SJCRH30 (cell line): ENCODE results near the gene SMARCAD1. TPM values are rescaled to one million over a fixed set of nuclear protein-coding genes. Genes with fewer than 3 reads are reported as not detected.

Source experiments
- DNase-seq, 2 experiments: peaks; one replicate each; pipeline ENCODE4 v3.0.0-alpha.2; 2015 to 2020
- H3K27ac ChIP-seq: fragments of 250-450 bp; sonication (Bioruptor Pico); 2 replicates; pipeline ENCODE4 v1.5.1; 2020; ENCODE audit warnings: mild to moderate bottlenecking, moderate library complexity
- H3K27me3 ChIP-seq: fragments of 250-450 bp; sonication (Bioruptor Pico); 2 replicates; pipeline ENCODE4 v1.5.1; 2020; ENCODE audit warnings: mild to moderate bottlenecking, moderate library complexity
- H3K36me3 ChIP-seq: fragments of 250-450 bp; sonication (Bioruptor Pico); 2 replicates; pipeline ENCODE4 v1.5.1; 2020; ENCODE audit warnings: mild to moderate bottlenecking, moderate library complexity
- H3K4me1 ChIP-seq: fragments of 250-450 bp; sonication (Bioruptor Pico); 2 replicates; pipeline ENCODE4 v1.5.1; 2020; ENCODE audit warnings: mild to moderate bottlenecking, moderate library complexity
- H3K4me3 ChIP-seq: fragments of 250-450 bp; sonication (Bioruptor Pico); 2 replicates; pipeline ENCODE4 v1.5.1; 2020; ENCODE audit warnings: mild to moderate bottlenecking, moderate library complexity
- H3K9me3 ChIP-seq: fragments of 250-450 bp; sonication (Bioruptor Pico); replicated peaks from 2 replicates; pipeline ENCODE4 v1.5.1; 2020; ENCODE audit warnings: mild to moderate bottlenecking, moderate library complexity
- total RNA-seq: library from RNA; depleted of rRNA; stranded (reverse); fragments of >200 nt; shearing (Covaris generic); gene quantifications from 2 replicates; pipeline ENCODE4 v1.2.3, GENCODE V29; 2014; rRNA removed

Gene SMARCAD1, protein sequence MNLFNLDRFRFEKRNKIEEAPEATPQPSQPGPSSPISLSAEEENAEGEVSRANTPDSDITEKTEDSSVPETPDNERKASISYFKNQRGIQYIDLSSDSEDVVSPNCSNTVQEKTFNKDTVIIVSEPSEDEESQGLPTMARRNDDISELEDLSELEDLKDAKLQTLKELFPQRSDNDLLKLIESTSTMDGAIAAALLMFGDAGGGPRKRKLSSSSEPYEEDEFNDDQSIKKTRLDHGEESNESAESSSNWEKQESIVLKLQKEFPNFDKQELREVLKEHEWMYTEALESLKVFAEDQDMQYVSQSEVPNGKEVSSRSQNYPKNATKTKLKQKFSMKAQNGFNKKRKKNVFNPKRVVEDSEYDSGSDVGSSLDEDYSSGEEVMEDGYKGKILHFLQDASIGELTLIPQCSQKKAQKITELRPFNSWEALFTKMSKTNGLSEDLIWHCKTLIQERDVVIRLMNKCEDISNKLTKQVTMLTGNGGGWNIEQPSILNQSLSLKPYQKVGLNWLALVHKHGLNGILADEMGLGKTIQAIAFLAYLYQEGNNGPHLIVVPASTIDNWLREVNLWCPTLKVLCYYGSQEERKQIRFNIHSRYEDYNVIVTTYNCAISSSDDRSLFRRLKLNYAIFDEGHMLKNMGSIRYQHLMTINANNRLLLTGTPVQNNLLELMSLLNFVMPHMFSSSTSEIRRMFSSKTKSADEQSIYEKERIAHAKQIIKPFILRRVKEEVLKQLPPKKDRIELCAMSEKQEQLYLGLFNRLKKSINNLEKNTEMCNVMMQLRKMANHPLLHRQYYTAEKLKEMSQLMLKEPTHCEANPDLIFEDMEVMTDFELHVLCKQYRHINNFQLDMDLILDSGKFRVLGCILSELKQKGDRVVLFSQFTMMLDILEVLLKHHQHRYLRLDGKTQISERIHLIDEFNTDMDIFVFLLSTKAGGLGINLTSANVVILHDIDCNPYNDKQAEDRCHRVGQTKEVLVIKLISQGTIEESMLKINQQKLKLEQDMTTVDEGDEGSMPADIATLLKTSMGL
- 83.6 and 101 TPM in 2 replicates for total RNA-seq

DNA sequence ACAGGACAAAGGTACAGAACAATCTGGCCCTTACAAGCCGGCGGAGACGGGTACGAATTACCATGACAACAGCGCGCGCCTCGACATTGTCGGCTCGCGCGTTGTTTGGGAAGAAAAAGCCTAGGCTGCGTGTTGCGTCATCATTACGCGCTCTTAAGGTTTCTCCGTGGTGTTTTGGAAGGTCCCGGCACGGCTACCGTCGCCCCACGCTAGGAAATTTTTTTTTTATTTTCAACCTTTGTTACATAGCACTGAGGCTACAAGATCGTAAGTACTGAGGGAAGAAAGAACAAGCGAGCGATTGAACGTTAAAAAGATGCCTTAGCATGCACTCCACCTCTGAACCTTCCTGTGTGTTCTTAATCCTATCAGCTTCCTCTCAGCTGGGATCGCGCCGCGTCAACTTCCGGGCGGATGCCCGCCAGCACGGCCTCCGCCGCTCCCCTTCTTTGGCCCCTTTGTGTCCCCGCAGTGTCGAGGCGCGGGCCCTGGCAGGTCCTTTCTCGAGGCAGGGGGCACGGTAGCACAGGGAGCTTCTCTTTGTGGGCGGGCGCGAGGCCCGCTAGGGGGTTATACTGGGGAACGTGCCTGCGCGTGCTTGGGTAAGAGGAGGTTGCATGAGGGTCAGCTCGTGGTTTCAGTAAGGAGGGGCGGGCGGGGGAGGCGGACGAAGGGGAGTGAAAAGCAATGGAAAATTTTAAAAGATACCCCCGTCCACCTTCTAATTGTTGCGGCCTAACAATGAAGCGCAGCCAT is at the start of gene SMARCAD1:
Gene SMARCAD1, plus strand, starts transcription at position 397 of the 756 bp plus-strand sequence. CDS start 530 bp downstream, outside the sequence.
- Histone ChIP-seq H3K9me3 (no peaks in the 10 kb centered on the region), H3K4me3 (peak within 1 kb of the TSS; percentile 85), H3K4me1 (peaks cover 10% of the 10 kb centered on the region), H3K27ac (peak within 1 kb of the TSS; percentile 92), H3K36me3 (peaks cover 31% of the 10 kb centered on the region), H3K27me3 (no peaks in the 10 kb centered on the region)
- peak; percentile 94 to 99 for DNase-seq

DNA sequence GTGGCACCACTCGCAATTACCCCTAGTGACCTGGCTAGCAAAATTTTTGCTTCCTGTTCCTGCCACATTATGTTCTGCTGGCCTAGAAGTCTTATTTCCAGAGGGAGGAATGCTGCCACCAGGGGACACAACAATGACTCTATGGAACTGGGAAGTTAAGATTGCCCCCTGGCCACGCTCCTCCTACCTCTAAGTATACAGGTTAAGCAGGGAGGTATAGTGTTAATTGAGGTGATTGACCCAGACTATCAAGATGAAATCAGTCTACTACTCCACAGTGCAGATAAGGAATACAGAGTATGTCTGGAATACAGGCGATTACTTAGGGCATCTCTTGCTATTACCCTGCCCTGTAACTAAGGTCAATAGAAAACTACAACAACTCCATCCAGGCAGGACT is 48.8 kb upstream of the SMARCAD1 start:
- Histone ChIP-seq H3K4me1 (no peaks in the 10 kb centered on the region), H3K36me3 (no peaks in the 10 kb centered on the region), H3K27me3 (0 out of 2 replicates have a peak, but pooled peaks cover 4% of the 10 kb centered on the region), H3K27ac (no peak overlapping the region), H3K4me3 (no peak overlapping the region), H3K9me3 (no peaks in the 10 kb centered on the region; the same call in 1 of the 2 replicates)
- no peak for DNase-seq

DNA sequence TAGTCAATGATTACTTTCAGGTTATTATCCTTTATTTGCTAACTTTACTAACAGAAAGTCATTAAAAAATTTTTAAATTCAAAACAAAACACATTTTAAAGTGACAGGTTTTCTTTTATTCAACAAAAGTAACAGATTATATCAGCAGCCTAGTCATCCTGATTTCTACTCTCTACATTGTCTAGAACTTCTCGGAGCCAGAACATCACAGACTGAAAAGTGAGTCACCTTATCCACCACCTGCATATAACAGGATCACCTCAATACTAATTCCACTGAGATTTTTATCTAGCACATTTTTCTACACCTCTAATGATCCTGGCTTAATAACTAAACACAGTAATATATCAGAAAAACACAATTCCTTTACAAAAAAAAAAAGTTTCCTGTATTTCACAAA is 47.9 kb upstream of the SMARCAD1 start:
- no peak for DNase-seq
- Histone ChIP-seq H3K36me3 (no peaks in the 10 kb centered on the region), H3K27me3 (0 out of 2 replicates have a peak, but pooled peaks cover 4% of the 10 kb centered on the region), H3K4me1 (no peaks in the 10 kb centered on the region), H3K27ac (no peak overlapping the region), H3K9me3 (no peaks in the 10 kb centered on the region), H3K4me3 (no peak overlapping the region)

DNA sequence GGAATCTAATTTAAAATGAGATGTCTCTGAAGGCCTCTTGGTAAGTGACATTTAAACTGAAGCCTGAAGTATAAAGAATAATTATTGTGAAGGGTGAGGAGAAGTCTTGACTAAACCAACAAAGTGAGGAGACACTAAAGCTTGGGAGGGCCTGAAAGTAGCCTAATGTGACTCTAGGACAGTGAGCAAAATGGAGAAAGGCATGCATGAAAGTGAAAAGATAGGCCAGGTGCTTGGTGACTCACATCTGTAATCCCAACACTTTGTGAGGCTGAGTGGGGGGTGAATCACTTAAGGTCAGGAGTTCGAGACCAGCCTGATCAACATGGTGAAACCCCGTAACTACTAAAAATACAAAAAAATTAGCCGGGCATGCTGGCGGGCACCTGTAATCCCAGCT is 46.9 kb upstream of the SMARCAD1 start:
- Histone ChIP-seq H3K27me3 (0 out of 2 replicates have a peak, but pooled peaks cover 4% of the 10 kb centered on the region), H3K4me3 (no peak overlapping the region), H3K27ac (no peak overlapping the region), H3K36me3 (no peaks in the 10 kb centered on the region), H3K4me1 (no peaks in the 10 kb centered on the region), H3K9me3 (no peaks in the 10 kb centered on the region)
- peak in 1 of 2 experiments; percentile 28 for DNase-seq

DNA sequence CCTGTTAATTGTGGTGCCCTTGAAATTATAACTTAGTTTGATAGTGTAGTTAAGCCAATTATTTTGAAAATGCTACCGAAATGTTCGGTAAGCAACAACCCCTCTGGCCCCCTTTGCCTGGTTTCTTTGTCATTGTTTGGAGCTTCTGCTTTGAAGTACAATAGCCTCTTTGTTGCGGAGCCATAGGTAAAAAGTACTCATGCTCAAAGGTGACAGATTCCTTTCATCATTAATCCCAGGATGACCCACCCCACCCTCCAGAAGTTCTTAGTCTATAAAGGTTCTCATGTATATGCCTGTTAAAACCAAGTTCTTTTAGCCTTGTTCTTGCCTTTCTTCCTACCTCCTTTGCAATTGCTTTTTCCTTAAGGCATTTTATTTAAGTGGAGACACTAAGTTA is 42.4 kb upstream of the SMARCAD1 start:
- H3K36me3 ChIP-seq, result no peaks in the 10 kb centered on the region
- H3K4me3 ChIP-seq, result no peak overlapping the region
- no peaks in the 10 kb centered on the region for H3K4me1 ChIP-seq
- H3K9me3 ChIP-seq, result no peaks in the 10 kb centered on the region
- DNase-seq, result no peak
- H3K27ac ChIP-seq, result no peak overlapping the region
- H3K27me3 ChIP-seq, result 0 out of 2 replicates have a peak, but pooled peaks cover 4% of the 10 kb centered on the region

DNA sequence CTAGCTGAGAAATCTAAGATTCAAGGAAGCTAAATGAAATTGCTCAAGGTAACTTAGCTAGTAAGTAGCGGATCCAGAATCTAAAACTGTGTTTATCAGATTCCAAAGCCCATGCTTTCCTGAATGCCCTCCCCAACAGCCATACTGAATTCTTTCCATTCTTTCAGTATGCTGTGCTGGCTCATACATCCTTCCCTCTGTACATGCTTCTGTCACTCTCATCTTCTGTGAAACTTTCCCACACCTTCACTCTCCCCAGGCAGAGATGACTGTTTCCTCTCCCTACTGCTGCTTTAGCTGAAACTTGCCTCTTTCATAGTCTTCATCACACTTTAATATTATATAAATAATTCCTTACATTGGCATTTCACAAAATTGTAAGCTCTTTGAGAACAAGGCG is 39.3 kb upstream of the SMARCAD1 start:
- H3K4me1 ChIP-seq, result no peaks in the 10 kb centered on the region
- no peak for DNase-seq
- H3K4me3 ChIP-seq, result no peak overlapping the region
- no peak overlapping the region for H3K27ac ChIP-seq
- 0 out of 2 replicates have a peak, but pooled peaks cover 4% of the 10 kb centered on the region for H3K27me3 ChIP-seq
- H3K36me3 ChIP-seq, result no peaks in the 10 kb centered on the region
- no peaks in the 10 kb centered on the region for H3K9me3 ChIP-seq

DNA sequence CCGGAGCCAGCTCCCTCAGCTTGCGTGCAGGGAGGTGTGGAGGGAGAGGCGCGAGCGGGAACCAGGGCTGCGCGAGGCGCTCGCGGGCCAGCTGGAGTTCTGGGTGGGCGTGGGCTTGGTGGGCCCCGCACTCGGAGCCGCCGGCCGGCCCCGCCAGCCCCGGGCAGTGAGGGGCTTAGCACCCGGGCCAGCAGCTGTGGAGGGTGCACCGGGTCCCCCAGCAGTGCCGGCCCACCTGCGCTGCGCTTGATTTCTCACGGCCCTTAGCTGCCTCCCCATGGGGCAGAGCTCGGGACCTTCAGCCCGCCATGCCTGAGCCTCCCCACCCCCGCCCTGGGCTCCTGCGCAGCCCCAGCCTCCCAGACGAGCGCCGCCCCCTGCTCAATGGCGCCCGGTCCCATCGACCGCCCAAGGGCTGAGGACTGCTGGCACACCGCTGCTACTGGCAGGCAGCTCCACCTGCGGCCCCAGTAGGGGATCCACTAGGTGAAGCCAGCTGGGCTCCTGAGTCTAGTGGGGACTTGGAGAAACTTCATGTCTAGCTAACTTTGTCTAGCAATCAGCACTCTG is 37.8 kb upstream of the SMARCAD1 start:
- H3K27me3 ChIP-seq, result no peaks in the 10 kb centered on the region
- H3K27ac ChIP-seq, result no peak overlapping the region
- no peak for DNase-seq
- no peaks in the 10 kb centered on the region for H3K36me3 ChIP-seq
- no peaks in the 10 kb centered on the region for H3K4me1 ChIP-seq
- no peaks in the 10 kb centered on the region for H3K9me3 ChIP-seq
- H3K4me3 ChIP-seq, result no peak overlapping the region

DNA sequence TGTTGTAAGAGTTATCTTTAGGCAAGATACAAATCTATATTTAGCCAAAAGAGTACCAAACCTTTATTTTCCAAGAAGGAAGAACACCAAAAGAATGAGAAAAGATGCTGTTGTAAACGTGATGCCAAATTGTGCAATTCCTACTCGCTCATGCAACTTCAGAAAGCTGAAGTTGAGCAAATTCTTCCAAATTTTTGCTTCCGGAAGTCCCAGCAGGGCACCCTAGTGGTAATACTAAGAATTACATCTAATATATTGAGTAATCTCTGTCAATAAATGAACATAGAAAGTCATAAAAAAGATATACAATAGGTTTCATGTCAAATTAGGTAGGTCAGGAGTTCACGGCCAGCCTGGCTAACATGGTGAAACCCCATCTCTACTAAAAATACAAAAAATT is 36.0 kb upstream of the SMARCAD1 start:
- no peaks in the 10 kb centered on the region for H3K9me3 ChIP-seq
- H3K27me3 ChIP-seq, result no peaks in the 10 kb centered on the region
- no peak overlapping the region for H3K4me3 ChIP-seq
- H3K27ac ChIP-seq, result no peak overlapping the region
- H3K4me1 ChIP-seq, result no peaks in the 10 kb centered on the region
- H3K36me3 ChIP-seq, result no peaks in the 10 kb centered on the region
- DNase-seq, result no peak

DNA sequence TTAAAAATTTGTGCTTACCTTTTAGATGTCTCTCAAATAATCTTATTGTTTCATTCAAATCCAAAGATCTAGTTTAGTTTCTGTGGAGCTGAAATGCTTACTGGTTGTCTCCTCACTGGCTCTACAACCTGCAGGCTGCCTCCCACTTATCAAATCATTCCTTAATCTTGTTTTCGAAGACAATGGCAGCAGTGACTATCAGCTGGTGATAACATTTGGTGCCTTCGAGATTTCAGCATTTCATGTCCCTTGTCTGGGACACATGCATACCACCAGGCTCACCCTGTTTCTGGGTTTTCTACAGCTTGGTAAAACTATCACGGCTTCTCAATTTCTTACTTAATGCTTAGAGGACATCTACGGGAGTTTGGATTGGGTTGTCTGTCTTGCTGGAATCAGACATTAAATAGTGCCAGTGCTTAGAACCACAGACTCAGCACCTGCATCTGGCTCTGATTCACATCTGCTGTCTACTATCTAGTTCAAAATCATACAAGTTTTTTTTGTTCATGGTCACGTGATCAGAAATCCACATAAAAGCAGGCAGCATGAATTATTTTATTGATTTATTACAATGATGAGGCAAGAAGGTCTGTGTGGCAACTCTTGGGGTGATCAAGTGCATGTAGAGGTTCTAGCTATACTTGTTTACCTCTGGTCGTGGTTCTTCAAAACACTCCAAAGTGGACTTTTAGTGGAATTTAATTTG is 32.0 kb upstream of the SMARCAD1 start:
- H3K4me3 ChIP-seq, result no peak overlapping the region
- no peak for DNase-seq
- H3K9me3 ChIP-seq, result no peaks in the 10 kb centered on the region
- no peaks in the 10 kb centered on the region for H3K27me3 ChIP-seq
- no peaks in the 10 kb centered on the region for H3K36me3 ChIP-seq
- no peaks in the 10 kb centered on the region for H3K4me1 ChIP-seq
- no peak overlapping the region for H3K27ac ChIP-seq

DNA sequence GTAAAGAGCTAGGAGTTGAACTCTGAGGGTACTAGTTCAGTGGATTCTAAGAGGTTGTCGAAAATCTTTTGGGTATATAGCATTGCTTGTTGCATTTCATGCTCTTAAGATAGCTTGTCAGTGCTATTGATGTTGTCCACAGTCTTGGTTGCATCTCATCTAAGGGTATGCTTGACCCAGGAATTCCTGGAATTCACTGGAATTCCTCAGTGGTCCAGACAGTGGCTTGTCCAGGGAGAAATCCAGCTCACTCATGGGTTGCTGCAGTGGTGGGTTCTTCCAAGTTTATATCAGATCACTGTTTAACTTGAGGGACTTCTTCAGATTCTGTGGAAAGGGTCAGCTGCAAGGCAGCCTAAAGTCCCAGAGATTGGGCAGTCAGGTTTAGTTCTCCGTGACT is 29.8 kb upstream of the SMARCAD1 start:
- H3K27me3 ChIP-seq, result no peaks in the 10 kb centered on the region
- H3K36me3 ChIP-seq, result no peaks in the 10 kb centered on the region
- no peak overlapping the region for H3K4me3 ChIP-seq
- no peaks in the 10 kb centered on the region for H3K4me1 ChIP-seq
- H3K27ac ChIP-seq, result no peak overlapping the region
- H3K9me3 ChIP-seq, result no peaks in the 10 kb centered on the region
- no peak for DNase-seq

DNA sequence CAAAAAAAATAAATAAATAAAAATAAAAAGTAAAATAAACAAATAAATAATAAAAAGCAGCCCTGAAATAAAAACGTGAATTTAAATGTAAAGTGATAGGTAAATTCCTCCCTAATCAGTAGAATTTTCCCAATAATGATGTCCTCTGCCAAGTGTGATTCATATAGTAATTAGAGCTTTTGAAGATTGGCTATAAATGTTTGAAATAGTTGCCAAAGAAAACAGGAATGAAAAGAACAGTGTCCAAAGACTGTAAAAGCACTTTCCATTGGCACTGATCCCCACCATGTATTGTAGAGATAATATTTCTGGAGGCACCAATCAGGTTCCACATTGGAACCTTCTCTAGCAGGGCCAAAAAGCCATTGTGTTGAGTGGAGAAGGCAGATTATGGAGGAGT is 25.9 kb upstream of the SMARCAD1 start:
- H3K4me3 ChIP-seq, result no peak overlapping the region
- no peaks in the 10 kb centered on the region for H3K36me3 ChIP-seq
- DNase-seq, result no peak
- H3K27me3 ChIP-seq, result no peaks in the 10 kb centered on the region
- H3K4me1 ChIP-seq, result no peaks in the 10 kb centered on the region
- H3K9me3 ChIP-seq, result no peaks in the 10 kb centered on the region
- H3K27ac ChIP-seq, result no peak overlapping the region

DNA sequence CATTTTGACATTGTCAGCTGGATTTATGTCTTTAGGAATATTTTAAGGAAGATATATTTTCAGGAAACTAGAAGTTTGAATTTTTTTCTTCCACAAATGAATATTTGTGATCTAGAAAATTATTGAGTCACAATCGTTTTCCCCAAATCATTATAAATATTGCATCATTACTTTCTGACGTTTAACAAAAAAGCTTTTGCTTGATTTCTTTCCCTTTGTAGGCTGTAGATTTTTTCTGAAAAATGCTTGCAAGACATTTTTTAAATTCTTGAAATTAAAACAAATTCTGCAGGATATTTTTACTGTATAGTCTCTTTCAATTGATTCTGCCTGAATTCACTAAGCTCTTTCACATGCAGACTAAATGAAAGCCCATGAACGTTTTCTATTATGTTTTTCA is 4.9 kb upstream of the SMARCAD1 start:
- no peaks in the 10 kb centered on the region; the same call in 1 of the 2 replicates for H3K9me3 ChIP-seq
- no peak overlapping the region for H3K4me3 ChIP-seq
- no peak overlapping the region for H3K27ac ChIP-seq
- no peaks in the 10 kb centered on the region for H3K36me3 ChIP-seq
- no peaks in the 10 kb centered on the region for H3K4me1 ChIP-seq
- no peak for DNase-seq
- H3K27me3 ChIP-seq, result no peaks in the 10 kb centered on the region

DNA sequence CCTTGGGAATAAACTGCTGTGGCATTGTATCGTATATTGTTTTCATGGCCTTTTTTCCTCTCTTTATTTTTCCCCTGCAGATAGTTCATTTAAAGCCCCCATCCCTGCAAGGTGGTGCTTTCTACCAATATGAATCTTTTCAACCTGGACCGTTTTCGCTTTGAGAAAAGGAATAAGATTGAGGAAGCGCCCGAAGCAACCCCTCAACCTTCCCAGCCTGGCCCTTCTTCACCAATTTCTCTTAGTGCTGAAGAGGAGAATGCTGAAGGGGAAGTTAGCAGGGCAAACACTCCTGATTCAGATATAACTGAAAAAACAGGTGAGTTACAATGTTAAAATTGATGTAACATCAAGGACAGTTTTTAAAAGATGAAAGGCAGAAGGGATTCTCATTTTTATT is 601 bp downstream of the SMARCAD1 start:
- no peak for DNase-seq
- Histone ChIP-seq H3K36me3 (peaks cover 37% of the 10 kb centered on the region), H3K4me3 (peak overlapping the region; percentile 85), H3K9me3 (no peaks in the 10 kb centered on the region), H3K27ac (peak overlapping the region; percentile 92), H3K27me3 (no peaks in the 10 kb centered on the region), H3K4me1 (peaks cover 10% of the 10 kb centered on the region)
